PC-9 (cell line): ENCODE data around the gene CHRNA7. TPM values are rescaled to one million over a fixed set of nuclear protein-coding genes. Genes with fewer than 3 reads are reported as not detected.

ENCODE experiments used
- BruUV-seq: library from RNA; stranded (reverse); fragments of 400-500 nt; replicated peaks from 2 replicates; lab custom pipeline; 2021; lab: Mats Ljungman, UMichigan
- CTCF ChIA-PET: fragments of 300-600 bp; sonication (Branson Sonifier 250); formaldehyde crosslinking; loops from one replicate; lab custom pipeline; 2022; ENCODE audit warnings: antibody characterized with exemption; lab: Charles Lee
- POLR2A ChIA-PET: fragments of 300-600 bp; sonication (Branson Sonifier 250); formaldehyde crosslinking; loops from one replicate; lab custom pipeline; 2022; ENCODE audit warnings: antibody characterized with exemption; ENCODE audit not compliant: unreplicated experiment; lab: Charles Lee
- DNase-seq, 2 experiments: peaks; one replicate each; pipeline versions ENCODE4 v3.0.0 to v3.0.0-alpha.2; 2015 to 2022; ENCODE audit warnings: mixed read lengths in 1 of 2
- H2AFZ ChIP-seq: fragments of 200-600 bp; sonication (generic); 2 replicates; pipeline ENCODE4 v1.8.1; 2017; ENCODE audit warnings: antibody characterized with exemption
- H3F3A ChIP-seq: fragments of 200-600 bp; sonication (generic); 2 replicates; pipeline ENCODE4 v1.8.1; 2017; ENCODE audit warnings: antibody characterized with exemption, mild to moderate bottlenecking, low read depth; ENCODE audit not compliant: insufficient read depth
- H3K27ac ChIP-seq: fragments of 200-600 bp; sonication (generic); 2 replicates; pipeline ENCODE4 v1.6.1; 2016; ENCODE audit warnings: mixed run types
- H3K27me3 ChIP-seq: fragments of 200-600 bp; sonication (generic); 2 replicates; pipeline ENCODE4 v1.6.1; 2016; ENCODE audit warnings: low read depth, mixed run types; ENCODE audit not compliant: insufficient read depth
- H3K36me3 ChIP-seq: fragments of 200-600 bp; sonication (generic); 2 replicates; pipeline ENCODE4 v1.6.1; 2016; ENCODE audit warnings: low read depth, mixed run types
- H3K4me1 ChIP-seq: fragments of 200-600 bp; sonication (generic); replicated peaks from 2 replicates; pipeline ENCODE4 v1.6.1; 2016; ENCODE audit warnings: mixed run types; ENCODE audit not compliant: insufficient read depth
- H3K4me2 ChIP-seq: fragments of 200-600 bp; sonication (generic); 2 replicates; pipeline ENCODE4 v1.6.1; 2017; ENCODE audit warnings: mixed run types
- H3K4me3 ChIP-seq: fragments of 200-600 bp; sonication (generic); 2 replicates; pipeline ENCODE4 v1.6.1; 2016; ENCODE audit warnings: mixed run types
- H3K79me2 ChIP-seq: fragments of 200-600 bp; sonication (generic); 2 replicates; pipeline ENCODE4 v1.6.1; 2017; ENCODE audit warnings: low read depth, mixed run types
- H3K9me2 ChIP-seq: fragments of 200-600 bp; sonication (generic); 2 replicates; pipeline ENCODE4 v1.8.1; 2017; ENCODE audit warnings: mild to moderate bottlenecking; ENCODE audit not compliant: insufficient read depth
- H3K9me3 ChIP-seq: fragments of 200-600 bp; sonication (generic); 2 replicates; pipeline ENCODE4 v1.8.1; 2016; ENCODE audit warnings: low read depth; ENCODE audit not compliant: insufficient read depth
- H4K20me1 ChIP-seq: fragments of 200-600 bp; sonication (generic); 2 replicates; pipeline ENCODE4 v1.8.1; 2017; ENCODE audit not compliant: insufficient read depth
- CTCF ChIP-seq: fragments of 200-600 bp; sonication (generic); conservative IDR thresholded peaks from 2 replicates; pipeline ENCODE4 v1.6.1; 2017; ENCODE audit warnings: mixed run types, antibody characterized with exemption, mild to moderate bottlenecking, moderate library complexity
- EZH2 ChIP-seq: fragments of 200-600 bp; sonication (generic); IDR thresholded peaks from 2 replicates; pipeline ENCODE4 v1.8.0; 2017; ENCODE audit warnings: antibody characterized with exemption, low read depth
- intact Hi-C: fragments of 100-400 bp; cut with micrococcal nuclease; formaldehyde crosslinking; loops from one replicate; pipeline ENCODE4 v1.10.0; 2022; ENCODE audit not compliant: unreplicated experiment
- total RNA-seq: library from RNA; stranded (reverse); gene quantifications from 2 replicates; pipeline ENCODE4 v1.2.3, GENCODE V29; 2021

CHRNA7 gene
- total RNA-seq, 1 experiment from 2014 or later, result not detected

DNA sequence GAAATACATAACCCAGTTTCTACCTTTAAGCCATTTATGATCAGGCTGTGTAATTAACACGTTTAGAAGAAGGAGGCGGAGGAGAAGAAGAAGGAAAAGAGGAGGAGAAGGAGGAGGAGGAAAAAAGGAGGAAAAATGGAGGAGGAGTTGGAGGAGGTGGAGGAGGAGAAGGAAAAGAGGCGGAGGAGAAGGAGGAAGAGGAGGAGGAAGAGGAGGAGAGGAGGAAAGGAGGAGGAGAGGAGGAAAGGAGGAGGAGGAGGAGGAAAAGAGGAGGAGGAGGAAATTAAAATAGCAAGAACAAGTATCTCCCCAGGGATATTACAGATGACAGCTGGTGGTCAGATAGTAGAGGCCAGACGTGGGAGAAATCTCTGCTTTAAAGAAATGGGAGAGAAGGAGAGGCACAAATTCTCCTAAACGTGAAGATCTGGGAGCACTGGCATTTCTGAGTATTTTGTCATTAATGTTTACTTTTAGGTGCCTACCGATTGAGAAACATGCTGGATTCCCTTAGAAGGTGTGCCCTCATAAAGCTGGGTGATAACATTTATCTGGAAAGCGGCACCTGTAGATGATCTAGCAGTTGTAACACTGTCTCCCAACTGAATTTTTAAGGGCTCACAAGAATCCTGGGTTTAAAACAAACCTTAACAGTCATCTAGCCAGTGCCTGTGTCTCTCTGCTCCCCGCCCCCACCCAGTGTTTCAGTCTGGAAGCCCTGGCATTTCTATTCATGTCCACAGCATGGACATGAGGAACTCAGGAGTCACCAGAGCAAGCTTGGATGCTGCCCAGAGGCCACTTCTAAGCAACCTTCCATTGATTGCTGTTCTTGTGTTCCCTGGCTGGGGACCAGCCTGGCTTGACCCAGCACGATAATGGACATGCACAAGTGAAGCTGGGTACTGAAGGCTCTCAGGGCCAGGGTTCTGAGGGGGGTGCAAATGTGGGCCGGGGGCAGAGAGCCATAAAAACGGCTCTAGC, 75.2 kb downstream of the CHRNA7 start:
- POLR2A ChIA-PET, result no interaction called here
- CTCF ChIA-PET, result interaction anchor here (0.6 kb wide), 1 partner anchor 1537 kb away, joined by 4 read pairs; no protein-coding TSS in a partner anchor
- Histone ChIP-seq H3F3A (no peaks in the 10 kb centered on the region), H3K9me2 (no peaks in the 10 kb centered on the region), H3K4me1 (no peaks in the 10 kb centered on the region), H3K4me2 (no peak overlapping the region), H2AFZ (no peak overlapping the region), H3K27me3 (peaks cover 13% of the 10 kb centered on the region; the same call in 1 of the 2 replicates), H3K79me2 (no peaks in the 10 kb centered on the region), H3K27ac (no peak overlapping the region), H3K36me3 (no peaks in the 10 kb centered on the region), H4K20me1 (no peaks in the 10 kb centered on the region), H3K4me3 (no peak overlapping the region), H3K9me3 (no peaks in the 10 kb centered on the region)
- BruUV-seq, result no TSS peak
- intact Hi-C loops, result no loop called here
- TF ChIP-seq CTCF, result no peak
- no peak for TF ChIP-seq EZH2
- no peak for DNase-seq

DNA sequence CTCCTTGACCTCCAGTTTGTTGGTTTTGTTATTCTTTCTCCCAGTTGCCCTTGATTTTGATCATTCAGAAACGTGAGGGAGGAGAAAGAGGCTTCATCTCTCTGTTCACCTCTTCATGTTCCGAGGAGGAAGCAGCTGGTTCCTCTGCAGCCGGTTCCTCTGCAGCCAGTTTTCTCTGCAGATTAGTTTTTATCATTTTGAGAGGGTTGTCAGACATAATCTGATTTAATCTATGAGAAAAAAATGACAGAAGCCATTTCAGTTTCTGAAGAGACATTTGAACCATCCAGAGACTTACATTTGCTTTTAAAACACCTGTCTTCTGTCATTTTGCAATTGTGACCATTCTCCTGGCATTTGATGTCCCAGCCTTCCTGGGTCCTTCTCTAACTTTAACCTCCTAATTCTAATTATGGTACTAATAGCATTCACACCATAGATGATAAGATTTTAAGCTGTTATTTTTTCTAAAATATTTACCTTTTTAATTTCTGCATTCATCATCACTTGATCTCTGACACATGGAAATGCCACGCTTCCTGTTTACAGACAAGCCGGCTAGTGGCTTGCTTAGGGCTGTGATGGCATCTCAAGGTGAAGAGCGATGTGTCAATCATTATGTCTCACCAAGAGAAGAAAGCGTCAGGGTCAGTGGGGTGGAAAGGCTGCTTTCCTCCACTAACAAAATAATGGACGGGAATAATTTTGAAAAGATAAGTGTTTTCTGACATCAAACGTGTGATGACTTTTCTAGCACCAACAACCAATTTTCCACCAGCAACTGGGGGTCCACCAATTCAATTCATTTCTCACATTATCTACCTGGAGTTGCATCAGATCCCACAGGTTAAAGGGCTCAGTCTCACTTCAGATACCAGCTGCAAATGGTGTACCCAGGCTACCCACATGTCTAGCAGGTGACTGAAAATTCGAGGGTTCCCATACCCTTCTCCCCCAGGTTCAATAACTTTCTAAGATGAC, 76.4 kb downstream of the CHRNA7 start:
- Histone ChIP-seq H3K27ac (no peak overlapping the region), H3K79me2 (no peaks in the 10 kb centered on the region), H3K9me3 (no peaks in the 10 kb centered on the region), H3K36me3 (no peaks in the 10 kb centered on the region), H4K20me1 (no peaks in the 10 kb centered on the region), H3K9me2 (no peaks in the 10 kb centered on the region), H3K4me3 (no peak overlapping the region), H3K4me1 (no peaks in the 10 kb centered on the region), H3F3A (no peaks in the 10 kb centered on the region), H3K4me2 (no peak overlapping the region), H2AFZ (no peak overlapping the region), H3K27me3 (peaks cover 18% of the 10 kb centered on the region; the same call in 1 of the 2 replicates)
- no peak for DNase-seq
- CTCF ChIA-PET, result interaction anchor here (0.6 kb wide), 1 partner anchor 1536 kb away, joined by 4 read pairs; no protein-coding TSS in a partner anchor
- BruUV-seq, result no TSS peak
- POLR2A ChIA-PET, result no interaction called here
- no peak for TF ChIP-seq CTCF
- no peak for TF ChIP-seq EZH2
- intact Hi-C loops, result no loop called here

DNA sequence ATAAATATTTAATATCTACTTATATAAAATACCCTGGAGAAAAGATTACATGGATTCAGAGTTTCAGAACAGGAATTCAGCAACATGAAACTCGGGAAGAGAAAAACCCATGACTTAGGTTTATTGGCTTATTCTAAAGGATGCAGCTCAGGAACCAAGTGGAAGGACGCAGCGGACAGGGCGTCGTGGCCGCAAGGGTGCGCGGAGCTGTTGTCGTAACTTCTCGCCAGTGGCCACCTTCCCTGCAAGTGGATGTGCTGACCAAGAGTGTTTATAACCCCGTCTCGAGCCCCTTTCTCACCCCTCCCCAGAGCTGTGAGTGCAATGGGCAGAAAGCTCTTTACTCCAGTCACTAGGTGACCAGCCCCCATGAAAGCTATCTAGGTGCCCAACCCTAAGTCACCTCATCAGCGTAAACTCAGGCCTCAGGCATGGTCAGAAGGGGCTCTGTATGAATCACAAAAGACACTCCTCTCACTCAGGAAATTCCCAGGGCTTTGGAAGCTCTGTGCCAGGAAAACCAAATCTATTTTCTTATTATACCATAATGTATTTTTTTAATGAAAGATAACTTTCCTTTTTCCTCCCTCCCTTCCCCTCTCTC, 77.3 kb downstream of the CHRNA7 start:
- no peak for DNase-seq
- TF ChIP-seq CTCF (no peak), EZH2 (no peak)

More for the DNA sequence above, 77.3 kb downstream of the CHRNA7 start:
- Histone ChIP-seq H3K79me2 (no peaks in the 10 kb centered on the region), H3K36me3 (no peaks in the 10 kb centered on the region), H3K9me2 (no peaks in the 10 kb centered on the region), H3K9me3 (no peaks in the 10 kb centered on the region), H4K20me1 (no peaks in the 10 kb centered on the region), H2AFZ (no peak overlapping the region), H3K27me3 (peaks cover 25% of the 10 kb centered on the region; the same call in 1 of the 2 replicates), H3F3A (no peaks in the 10 kb centered on the region), H3K4me1 (no peaks in the 10 kb centered on the region), H3K27ac (no peak overlapping the region), H3K4me2 (no peak overlapping the region), H3K4me3 (no peak overlapping the region)
- ChIA-PET CTCF (no interaction called here), POLR2A (no interaction called here)
- BruUV-seq, result no TSS peak
- intact Hi-C loops, result no loop called here
